GM18861 (cell line): ENCODE results near the gene NUP188.

Experiments
- ATAC-seq: cut with Tn5 transposase; IDR thresholded peaks from one replicate; pipeline ENCODE4 v1.9.1; 2021; ENCODE audit not compliant: unreplicated experiment

NUP188 gene

GRCh38 chr9:129005336-129005997 is 58.0 kb downstream of the NUP188 start:
- no peak for ATAC-seq

- no peak for ATAC-seq
Observed at GRCh38 chr9:129006328-129007034, 59.0 kb downstream of the NUP188 start.

GRCh38 chr9:129007035-129007765 is 59.7 kb downstream of the NUP188 start:
- ATAC-seq: no peak

- no peak for ATAC-seq
Observed at GRCh38 chr9:129007766-129008468, 60.4 kb downstream of the NUP188 start.

- ATAC-seq: no peak
Observed at GRCh38 chr9:129008469-129008965, 61.0 kb downstream of the NUP188 start.

GRCh38 chr9:129008986-129009583 is 61.6 kb downstream of the NUP188 start:
- ATAC-seq: no peak

- no peak for ATAC-seq
Observed at GRCh38 chr9:129009584-129010141, 62.2 kb downstream of the NUP188 start.

- no peak for ATAC-seq
Observed at GRCh38 chr9:129010267-129010975, 62.9 kb downstream of the NUP188 start.

- no peak for ATAC-seq
Observed at GRCh38 chr9:129011170-129011569, 63.7 kb downstream of the NUP188 start.

- ATAC-seq: no peak
Observed at GRCh38 chr9:129011761-129012181, 64.3 kb downstream of the NUP188 start.

GRCh38 chr9:129012343-129012742 is 64.8 kb downstream of the NUP188 start:
- ATAC-seq: no peak

- ATAC-seq: no peak
Observed at GRCh38 chr9:129012893-129013448, 65.5 kb downstream of the NUP188 start.

GRCh38 chr9:129013674-129014073 is 66.2 kb downstream of the NUP188 start:
- ATAC-seq: no peak

GRCh38 chr9:129014124-129014523 is 66.6 kb downstream of the NUP188 start:
- no peak for ATAC-seq

GRCh38 chr9:129014608-129015007 is 67.1 kb downstream of the NUP188 start:
- ATAC-seq: no peak

- no peak for ATAC-seq
Observed at GRCh38 chr9:129021091-129021490, 73.6 kb downstream of the NUP188 start.

- ATAC-seq: no peak
Observed at GRCh38 chr9:129022037-129022436, 74.5 kb downstream of the NUP188 start.

GRCh38 chr9:129023036-129023907 is 75.8 kb downstream of the NUP188 start:
- no peak for ATAC-seq

- ATAC-seq: no peak
Observed at GRCh38 chr9:129023908-129024233, 76.4 kb downstream of the NUP188 start.
